GM12878 (cell line): ENCODE data around the gene ERG. TPM values are rescaled to one million over a fixed set of nuclear protein-coding genes. Genes with fewer than 3 reads are reported as not detected.

Source experiments
- ATAC-seq: fragments of 200-7000 bp; cut with Tn5 transposase; 3 replicates; pipeline ENCODE4 v1.9.1; 2020; ENCODE audit warnings: mild to moderate bottlenecking, moderate library complexity
- BruUV-seq: library from RNA; stranded (reverse); fragments of 400-500 nt; replicated peaks from 2 replicates; lab custom pipeline; 2021; lab: Mats Ljungman, UMichigan
- CTCF ChIA-PET: fragments of 300-600 bp; sonication (Branson Sonifier 250); formaldehyde crosslinking; extraction: SDS; loops from one replicate; lab custom pipeline; 2021; ENCODE audit warnings: inconsistent platforms; lab: Yijun Ruan, JAX
- POLR2A ChIA-PET: fragments of 350-600 bp; formaldehyde crosslinking; extraction: SDS; loops from one replicate; lab custom pipeline; 2021; ENCODE audit warnings: inconsistent platforms; lab: Charles Lee
- RAD21 ChIA-PET: fragments of 300-600 bp; sonication (Branson Sonifier 250); formaldehyde crosslinking; loops from one replicate; lab custom pipeline; 2023; ENCODE audit warnings: antibody characterized with exemption; ENCODE audit not compliant: unreplicated experiment; lab: Charles Lee
- SMC1A ChIA-PET: fragments of 300-600 bp; sonication (Branson Sonifier 250); formaldehyde crosslinking; loops from one replicate; lab custom pipeline; 2023; ENCODE audit not compliant: unreplicated experiment, uncharacterized antibody; lab: Charles Lee
- DNase-seq: peaks from one replicate; pipeline ENCODE4 v3.0.0-alpha.2; 2011; ENCODE audit warnings: low read depth, low spot score
- FAIRE-seq: peaks from 3 replicates; lab custom pipeline; 2011; peaks lifted over from hg19 to GRCh38; lab: Jason Lieb, UNC
- H2AFZ ChIP-seq: 2 replicates; pipeline ENCODE4 v1.6.0; 2011; ENCODE audit warnings: low read depth, low read length, control low read depth; ENCODE audit not compliant: control insufficient read depth
- H3K27ac ChIP-seq: 2 replicates; pipeline ENCODE4 v1.5.1; 2011; ENCODE audit warnings: control low read depth; ENCODE audit not compliant: control insufficient read depth, insufficient read depth
- H3K27me3 ChIP-seq, 2 experiments: replicated peaks in 1 of 2; 2 replicates each; pipeline versions ENCODE4 v1.6.0 to v1.6.1; 2011; ENCODE audit warnings: low read length in 1 of 2; ENCODE audit not compliant: control insufficient read depth in 2 of 2, insufficient read depth in 2 of 2
- H3K36me3 ChIP-seq, 2 experiments: 2 replicates each; pipeline ENCODE4 v1.5.1; 2011; ENCODE audit warnings: low read length in 1 of 2; ENCODE audit not compliant: control insufficient read depth in 2 of 2, insufficient read depth in 2 of 2
- H3K4me1 ChIP-seq: 2 replicates; pipeline ENCODE4 v1.6.1; 2011; ENCODE audit warnings: mild to moderate bottlenecking, low read length, moderate library complexity, mixed read lengths; ENCODE audit not compliant: control insufficient read depth, insufficient read depth
- H3K4me2 ChIP-seq: 2 replicates; pipeline ENCODE4 v1.6.0; 2011; ENCODE audit warnings: control low read depth; ENCODE audit not compliant: control insufficient read depth, insufficient read depth
- H3K4me3 ChIP-seq: fragments of 200-600 bp; sonication (generic); 2 replicates; pipeline ENCODE4 v1.5.1; 2016
- H3K79me2 ChIP-seq: 2 replicates; pipeline ENCODE4 v1.6.0; 2011; ENCODE audit warnings: low read length; ENCODE audit not compliant: control insufficient read depth, insufficient read depth
- H3K9ac ChIP-seq: 2 replicates; pipeline ENCODE4 v1.8.0; 2011; ENCODE audit warnings: low read length, control low read depth, mixed read lengths; ENCODE audit not compliant: control insufficient read depth, insufficient read depth
- H3K9me3 ChIP-seq: replicated peaks from 3 replicates; pipeline ENCODE4 v1.5.1; 2011; ENCODE audit warnings: mild to moderate bottlenecking, low read length; ENCODE audit not compliant: control insufficient read depth, insufficient read depth
- H4K20me1 ChIP-seq: 2 replicates; pipeline ENCODE4 v1.6.0; 2011; ENCODE audit not compliant: control insufficient read depth, insufficient read depth
- CHD2 ChIP-seq: IDR thresholded peaks from 2 replicates; pipeline ENCODE4 v1.6.1; 2011; ENCODE audit warnings: low read depth, low read length, improper control_type of control experiment, borderline replicate concordance
- CREM ChIP-seq: IDR thresholded peaks from 2 replicates; pipeline ENCODE4 v1.6.1; 2014; ENCODE audit warnings: antibody characterized with exemption, low read depth
- ESRRA ChIP-seq: IDR thresholded peaks from 2 replicates; pipeline ENCODE4 v1.6.1; 2012; ENCODE audit warnings: mild to moderate bottlenecking, low read length, improper control_type of control experiment
- HDGF ChIP-seq: fragments of 450-650 bp; IDR thresholded peaks from 2 replicates; pipeline ENCODE4 v1.6.1; 2016; ENCODE audit warnings: antibody characterized with exemption
- NFXL1 ChIP-seq: fragments of 450-650 bp; IDR thresholded peaks from 2 replicates; pipeline ENCODE4 v1.6.1; 2017; ENCODE audit warnings: antibody characterized with exemption, mild to moderate bottlenecking, borderline replicate concordance
- POU2F2 ChIP-seq: IDR thresholded peaks from 3 replicates; pipeline ENCODE4 v1.6.1; 2011; ENCODE audit warnings: low read depth, mild to moderate bottlenecking, low read length, borderline replicate concordance
- REST ChIP-seq: IDR thresholded peaks from 2 replicates; pipeline ENCODE4 v1.6.1; 2012; ENCODE audit warnings: mild to moderate bottlenecking, low read depth, low read length
- SPI1 ChIP-seq: IDR thresholded peaks from 2 replicates; pipeline ENCODE4 v1.6.1; 2011; ENCODE audit warnings: low read depth, mild to moderate bottlenecking, low read length, moderate library complexity, borderline replicate concordance; ENCODE audit not compliant: insufficient read depth
- YBX1 ChIP-seq: fragments of 450-650 bp; IDR thresholded peaks from 2 replicates; pipeline ENCODE4 v1.6.1; 2016; ENCODE audit warnings: antibody characterized with exemption
- WGBS: methylation state at CpG from one replicate; pipeline ENCODE4 v1.1.6; 2016; ENCODE audit warnings: low lambda C conversion rate; ENCODE audit not compliant: insufficient replicate concordance, insufficient coverage; ENCODE audit errors: missing lambda C conversion rate; 5-methylcytosine and 5-hydroxymethylcytosine counted together
- in situ Hi-C: fragments of 300-500 bp; cut with MboI; formaldehyde crosslinking; loops from 9 replicates; pipeline ENCODE4 v1.14.3; 2018; ENCODE audit warnings: mixed read lengths
- intact Hi-C: fragments of 100-400 bp; cut with micrococcal nuclease; formaldehyde crosslinking; loops from one replicate; pipeline ENCODE4 v1.14.2; 2022; ENCODE audit not compliant: unreplicated experiment
- polyA plus RNA-seq, 11 experiments: library from polyadenylated mRNA; depleted of rRNA in 4 of 11; unstranded in 6 of 11; stranded (reverse) in 5 of 11; fragments of >200 nt; fragmentation: Nextera tagmentation in 4 of 11; fragmentation: Illumina TruSeq in 1 of 11; extraction: Ambion mirVana in 4 of 11; extraction: Trizol in 1 of 11; gene quantifications; 1 replicate in 1 of 11; 2 replicates in 10 of 11; pipeline versions ENCODE4 v1.2.1 to v1.2.3, GENCODE V29; 2011 to 2016; ENCODE audit warnings: inconsistent platforms in 2 of 11, missing spikeins in 2 of 11, low read depth in 1 of 11
- total RNA-seq, 4 experiments: library from RNA; depleted of rRNA in 3 of 4; stranded (reverse); fragments of >200 nt in 3 of 4; fragmentation: Illumina TruSeq in 1 of 4; extraction: Trizol in 1 of 4; gene quantifications; 2 replicates each; pipeline versions ENCODE4 v1.2.1 to v1.2.3, GENCODE V29; 2013 to 2021

ERG gene
- total and polyA plus RNA-seq, 10 of the 15 experiments (the other 5 are each of a cell fraction or from before 2014, with no cell fraction given): not detected

GRCh38 chr21:38486221-38486620, 12.1 kb downstream of the ERG start:
- no peak overlapping the region for H3K9ac ChIP-seq
- no peaks in the 10 kb centered on the region for H3K4me1 ChIP-seq
- H3K27me3 ChIP-seq: peaks cover 0 to 4% of the 10 kb centered on the region in 2 experiments; a peak in 2 of 4 replicates
- ChIA-PET SMC1A (no interaction called here), RAD21 (no interaction called here), POLR2A (no interaction called here), CTCF (no interaction called here)
- WGBS: 42% methylated on average over 5 of the region's 5 CpGs
- intact Hi-C loops: no loop called here
- in situ Hi-C loops: no loop called here
- H3K36me3 ChIP-seq: no peaks in the 10 kb centered on the region
- no peak for TF ChIP-seq SPI1
- no peak for TF ChIP-seq REST
- no peak for TF ChIP-seq CREM
- TF ChIP-seq CHD2: no peak
- TF ChIP-seq POU2F2: no peak
- TF ChIP-seq HDGF: no peak
- TF ChIP-seq YBX1: no peak
- no peak for TF ChIP-seq ESRRA
- TF ChIP-seq NFXL1: no peak
- no TSS peak for BruUV-seq
- H2AFZ ChIP-seq: no peak overlapping the region
- H3K4me3 ChIP-seq: no peak overlapping the region
- no peak overlapping the region for H3K27ac ChIP-seq
- no peaks in the 10 kb centered on the region for H3K9me3 ChIP-seq
- H3K4me2 ChIP-seq: no peak overlapping the region
- no peak for FAIRE-seq
- ATAC-seq: no peak
- no peaks in the 10 kb centered on the region for H3K79me2 ChIP-seq
- no peaks in the 10 kb centered on the region for H4K20me1 ChIP-seq
- no peak for DNase-seq
